Retinal pigment epithelial cell (primary cell): ENCODE data around the gene SPDL1.
A peak's percentile ranks its signal among the peaks of the same experiment; 100 is the strongest.
"Not testable (repeated sequence)": the region's sequence is repeated elsewhere in the genome, so short reads cannot be mapped to it uniquely, and the experiment has no call there.

Experiments used
- DNase-seq: peaks from one replicate; pipeline ENCODE4 v3.0.0-alpha.2; 2010; ENCODE audit warnings: low read depth
- H3K4me3 ChIP-seq: 2 replicates; pipeline ENCODE4 v1.5.1; 2011; ENCODE audit warnings: mild to moderate bottlenecking, low read length, control low read depth, moderate library complexity
- CTCF ChIP-seq: conservative IDR thresholded peaks from 2 replicates; pipeline ENCODE4 v1.5.1; 2011; ENCODE audit warnings: low read depth, low read length, control low read depth, inconsistent platforms

SPDL1 gene

DNA sequence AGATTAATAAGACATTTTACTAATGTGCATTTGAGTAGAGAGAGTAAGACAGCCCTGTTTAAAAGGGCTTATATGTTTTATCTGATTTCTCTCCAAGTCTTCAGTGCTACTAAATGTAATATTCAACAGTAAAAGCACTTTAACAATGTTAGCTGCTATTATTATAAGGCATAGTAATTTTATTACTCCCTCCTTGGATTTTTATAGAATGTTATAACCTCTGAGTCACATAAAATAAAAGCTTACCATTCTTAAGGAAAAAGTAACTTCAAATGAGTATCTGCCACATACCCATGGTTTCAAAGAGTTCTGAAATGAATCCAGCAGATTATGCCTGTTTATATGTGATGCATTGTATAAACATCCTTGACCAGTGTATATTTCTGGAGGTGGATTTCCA is 19.0 kb downstream of the SPDL1 start:
- no peak for TF ChIP-seq CTCF
- no peak overlapping the region for H3K4me3 ChIP-seq
- DNase-seq, result no peak

- DNase-seq, result no peak
- no peak overlapping the region for H3K4me3 ChIP-seq
- no peak for TF ChIP-seq CTCF
Measured at GRCh38 chr5:169606279-169606678, 22.7 kb downstream of the SPDL1 start.

DNA sequence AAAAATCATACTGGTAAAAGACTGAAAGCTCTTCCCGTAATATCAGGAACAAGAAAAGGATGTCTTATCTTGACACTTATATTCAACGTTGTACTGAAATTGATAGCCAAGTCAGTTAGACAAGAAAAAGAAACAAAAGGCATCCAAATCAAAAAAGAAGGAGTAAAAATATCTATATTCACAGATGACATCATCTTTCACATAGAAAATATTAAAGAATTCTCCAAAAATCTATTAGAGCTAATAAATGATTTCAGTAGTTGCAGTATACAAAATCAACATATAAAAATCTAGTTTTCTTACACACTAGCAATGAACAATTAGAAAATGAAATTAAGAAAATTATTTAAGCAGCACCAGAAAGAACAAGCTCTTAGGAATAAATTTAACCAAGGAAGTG is 24.3 kb downstream of the SPDL1 start:
- H3K4me3 ChIP-seq, result no peak overlapping the region
- no peak for DNase-seq
- TF ChIP-seq CTCF, result no peak

DNA sequence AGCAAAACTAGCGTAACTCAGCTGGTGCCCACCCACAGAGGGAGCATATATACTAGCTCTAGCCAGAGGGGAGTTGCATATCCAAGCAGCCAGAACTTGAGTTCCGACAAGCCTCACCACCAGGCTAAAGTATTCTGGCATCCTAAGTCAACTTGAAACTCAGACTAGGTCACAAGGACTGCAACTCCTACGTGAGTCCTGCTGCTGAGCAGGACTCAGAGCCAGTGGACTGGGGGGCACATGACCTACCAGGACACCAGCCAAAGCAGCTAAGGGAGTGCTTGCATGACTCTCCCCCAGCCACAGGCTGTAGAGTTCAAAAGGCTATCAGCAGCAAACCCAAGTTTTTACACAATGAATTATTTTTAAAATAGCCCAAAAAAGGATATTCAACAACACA is 26.1 kb downstream of the SPDL1 start:
- no peak for TF ChIP-seq CTCF
- DNase-seq, result no peak
- no peak overlapping the region for H3K4me3 ChIP-seq

GRCh38 chr5:169610606-169611005 is 27.0 kb downstream of the SPDL1 start:
- DNase-seq, result no peak

GRCh38 chr5:169615561-169615960 is 32.0 kb downstream of the SPDL1 start:
- H3K4me3 ChIP-seq, result no peak overlapping the region
- no peak for TF ChIP-seq CTCF
- no peak for DNase-seq

More at GRCh38 chr5:169610606-169611005, 27.0 kb downstream of the SPDL1 start:
- no peak overlapping the region for H3K4me3 ChIP-seq
- TF ChIP-seq CTCF, result no peak

GRCh38 chr5:169624307-169624706 is 40.7 kb downstream of the SPDL1 start:
- not testable (repeated sequence) for DNase-seq, H3K4me3 ChIP-seq

DNA sequence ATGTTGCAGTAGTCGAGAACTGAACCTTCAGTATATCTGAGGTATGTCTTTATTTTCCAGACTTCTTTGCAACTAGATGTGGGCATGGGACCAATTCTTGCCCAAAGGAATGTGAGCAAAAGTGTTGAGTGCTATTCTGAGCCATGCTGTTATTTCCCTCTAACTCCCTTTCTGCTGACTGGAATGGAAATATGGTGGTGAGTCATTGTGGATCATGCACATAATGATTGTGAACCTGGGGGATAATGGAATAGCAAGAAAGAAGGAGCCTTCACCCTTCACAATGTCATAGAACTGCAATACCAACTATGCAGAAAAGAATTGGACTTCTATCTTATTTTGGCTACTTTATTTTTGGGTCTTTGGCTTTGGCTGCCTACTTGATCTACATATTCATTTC is 43.2 kb downstream of the SPDL1 start:
- TF ChIP-seq CTCF, result no peak
- peak; percentile 93 for DNase-seq
- no peak overlapping the region for H3K4me3 ChIP-seq
